HAP-1 (cell line): ENCODE data around the gene C6orf120.

ENCODE experiments used
- DNase-seq, 2 experiments: peaks; one replicate each; pipeline ENCODE4 v3.0.0-alpha.2; 2016 to 2020; ENCODE audit warnings: low spot score in 2 of 2
- H3K27me3 ChIP-seq: fragments of 250-450 bp; sonication (Bioruptor Pico); 2 replicates; pipeline ENCODE4 v1.5.1; 2020; ENCODE audit warnings: low read depth, mild to moderate bottlenecking, moderate library complexity
- H3K36me3 ChIP-seq: fragments of 250-450 bp; sonication (Bioruptor Pico); replicated peaks from 2 replicates; pipeline ENCODE4 v1.5.1; 2020; ENCODE audit warnings: mild to moderate bottlenecking
- H3K4me1 ChIP-seq: fragments of 250-450 bp; sonication (Bioruptor Pico); 2 replicates; pipeline ENCODE4 v1.5.1; 2020; ENCODE audit warnings: mild to moderate bottlenecking
- H3K4me3 ChIP-seq: fragments of 250-450 bp; sonication (Bioruptor Pico); 2 replicates; pipeline ENCODE4 v1.5.1; 2020; ENCODE audit warnings: mild to moderate bottlenecking, moderate library complexity
- H3K9me3 ChIP-seq: fragments of 250-450 bp; sonication (Bioruptor Pico); 2 replicates; pipeline ENCODE4 v1.5.1; 2020; ENCODE audit warnings: mild to moderate bottlenecking, moderate library complexity
- in situ Hi-C: fragments of 300-500 bp; cut with MboI; formaldehyde crosslinking; loops from 3 replicates; pipeline ENCODE4 v1.14.3; 2020; ENCODE audit warnings: low sequenced_read_pairs, inconsistent platforms, mixed read lengths

C6orf120 gene

DNA sequence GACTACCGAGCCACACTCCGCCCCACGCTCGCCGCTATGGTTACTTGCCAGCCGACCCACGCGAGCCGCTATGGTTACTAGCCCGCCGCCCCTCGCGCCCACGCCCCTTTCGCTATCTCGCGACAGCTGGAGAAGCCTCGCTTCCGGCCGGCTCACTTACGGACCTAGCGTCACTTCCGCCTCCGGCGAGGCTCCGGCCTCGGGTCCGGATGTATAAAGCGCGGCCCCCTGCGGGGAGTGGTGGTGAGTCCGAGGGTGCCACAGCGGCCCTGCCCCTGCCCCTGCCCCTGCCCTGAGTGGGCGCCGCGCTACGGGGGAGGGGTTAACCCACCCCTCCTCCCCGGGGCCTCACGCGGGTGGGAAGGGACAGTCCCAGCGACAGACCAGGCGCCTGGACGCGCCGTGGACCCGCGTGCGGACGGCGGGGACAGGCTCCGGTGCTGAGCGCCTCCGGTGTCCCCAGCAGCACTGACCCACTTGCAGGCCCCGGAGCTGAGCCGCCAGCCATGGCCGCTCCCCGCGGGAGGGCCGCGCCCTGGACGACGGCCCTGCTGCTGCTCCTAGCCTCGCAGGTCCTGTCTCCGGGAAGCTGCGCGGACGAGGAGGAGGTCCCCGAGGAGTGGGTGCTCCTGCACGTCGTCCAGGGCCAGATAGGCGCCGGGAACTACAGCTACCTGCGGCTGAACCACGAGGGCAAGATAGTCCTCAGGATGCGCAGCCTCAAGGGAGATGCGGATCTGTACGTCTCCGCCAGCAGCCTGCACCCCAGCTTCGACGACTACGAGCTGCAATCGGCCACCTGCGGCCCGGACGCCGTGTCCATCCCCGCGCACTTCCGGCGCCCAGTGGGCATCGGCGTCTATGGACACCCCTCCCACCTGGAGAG, at the start of gene C6orf120, which contains the start of gene WDR27:
Gene C6orf120, plus strand, starts transcription at position 173 of the 886 bp plus-strand sequence. Its CDS starts 334 bp downstream, at position 507.
Gene WDR27, minus strand, starts transcription at position 76 of the 886 bp plus-strand sequence. CDS start 13,024 bp downstream, outside the sequence.
- Histone ChIP-seq H3K4me3 (peak within 1 kb of the TSS; percentile 97), H3K27me3 (no peaks in the 10 kb centered on the region), H3K9me3 (no peaks in the 10 kb centered on the region), H3K36me3 (peaks cover 19% of the 10 kb centered on the region), H3K4me1 (peaks cover 31% of the 10 kb centered on the region)
- in situ Hi-C loops, result no loop called here
- DNase-seq, result peak; percentile 87 to 98

- no peaks in the 10 kb centered on the region for H3K9me3 ChIP-seq
- DNase-seq, result no peak
- H3K27me3 ChIP-seq, result no peaks in the 10 kb centered on the region
- in situ Hi-C loops, result no loop called here
- H3K36me3 ChIP-seq, result peaks cover 16% of the 10 kb centered on the region; the same call in 1 of the 2 replicates
- H3K4me1 ChIP-seq, result no peaks in the 10 kb centered on the region
- no peak overlapping the region for H3K4me3 ChIP-seq
Measured at GRCh38 chr6:169652896-169653295, 49.0 kb upstream of the C6orf120 start.

DNA sequence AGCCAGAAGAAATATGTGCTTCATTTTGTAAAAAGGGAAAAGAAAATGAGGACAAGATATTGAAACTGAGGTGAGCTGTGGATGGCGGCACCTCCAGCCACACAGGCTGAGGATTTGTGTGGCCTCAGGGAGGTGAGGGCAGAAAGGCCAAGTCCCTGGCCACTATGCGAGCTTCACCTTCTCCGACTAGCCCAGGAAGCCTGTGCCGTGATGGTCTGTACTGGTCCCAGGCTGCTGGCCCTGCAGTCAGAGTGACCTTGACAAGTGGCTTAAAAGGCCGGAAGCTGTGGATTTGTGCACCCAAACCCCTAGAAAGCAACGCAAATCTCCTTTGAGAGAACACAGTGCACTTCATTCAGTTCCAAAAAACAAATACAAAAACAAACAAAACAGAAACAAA, 48.2 kb upstream of the C6orf120 start:
- in situ Hi-C loops, result no loop called here
- no peaks in the 10 kb centered on the region for H3K9me3 ChIP-seq
- peaks cover 16% of the 10 kb centered on the region; the same call in 1 of the 2 replicates for H3K36me3 ChIP-seq
- DNase-seq, result no peak
- no peak overlapping the region for H3K4me3 ChIP-seq
- H3K4me1 ChIP-seq, result no peaks in the 10 kb centered on the region
- H3K27me3 ChIP-seq, result no peaks in the 10 kb centered on the region

- Histone ChIP-seq H3K4me1 (no peaks in the 10 kb centered on the region), H3K4me3 (no peak overlapping the region), H3K36me3 (peaks cover 16% of the 10 kb centered on the region), H3K9me3 (no peaks in the 10 kb centered on the region), H3K27me3 (no peaks in the 10 kb centered on the region)
- in situ Hi-C loops, result no loop called here
- no peak for DNase-seq
Measured at GRCh38 chr6:169654598-169655391, 47.1 kb upstream of the C6orf120 start.

GRCh38 chr6:169656546-169657283, 45.2 kb upstream of the C6orf120 start:
- H3K36me3 ChIP-seq, result peaks cover 16% of the 10 kb centered on the region
- in situ Hi-C loops, result no loop called here

GRCh38 chr6:169657284-169657610, 44.7 kb upstream of the C6orf120 start:
- H3K4me1 ChIP-seq, result no peaks in the 10 kb centered on the region
- in situ Hi-C loops, result no loop called here
- H3K4me3 ChIP-seq, result no peak overlapping the region
- no peak for DNase-seq
- peaks cover 14% of the 10 kb centered on the region for H3K36me3 ChIP-seq
- H3K9me3 ChIP-seq, result no peaks in the 10 kb centered on the region
- no peaks in the 10 kb centered on the region for H3K27me3 ChIP-seq

More at GRCh38 chr6:169656546-169657283, 45.2 kb upstream of the C6orf120 start:
- Histone ChIP-seq H3K27me3 (no peaks in the 10 kb centered on the region), H3K4me3 (no peak overlapping the region), H3K9me3 (no peaks in the 10 kb centered on the region), H3K4me1 (no peaks in the 10 kb centered on the region)
- no peak for DNase-seq

GRCh38 chr6:169659820-169660610, 41.9 kb upstream of the C6orf120 start:
- in situ Hi-C loops, result no loop called here
- Histone ChIP-seq H3K4me1 (no peaks in the 10 kb centered on the region), H3K4me3 (no peak overlapping the region), H3K27me3 (no peaks in the 10 kb centered on the region), H3K36me3 (peaks cover 11% of the 10 kb centered on the region), H3K9me3 (no peaks in the 10 kb centered on the region)
- no peak for DNase-seq

- no peaks in the 10 kb centered on the region for H3K4me1 ChIP-seq
- no peak for DNase-seq
- no peak overlapping the region for H3K4me3 ChIP-seq
- H3K9me3 ChIP-seq, result no peaks in the 10 kb centered on the region
- no peaks in the 10 kb centered on the region for H3K27me3 ChIP-seq
- peaks cover 10% of the 10 kb centered on the region for H3K36me3 ChIP-seq
- in situ Hi-C loops, result no loop called here
Measured at GRCh38 chr6:169660751-169661390, 41.1 kb upstream of the C6orf120 start.

GRCh38 chr6:169661391-169661756, 40.6 kb upstream of the C6orf120 start:
- Histone ChIP-seq H3K27me3 (no peaks in the 10 kb centered on the region), H3K36me3 (peaks cover 11% of the 10 kb centered on the region), H3K4me3 (no peak overlapping the region), H3K9me3 (no peaks in the 10 kb centered on the region), H3K4me1 (no peaks in the 10 kb centered on the region)
- DNase-seq, result no peak
- in situ Hi-C loops, result no loop called here

- H3K36me3 ChIP-seq, result peaks cover 20% of the 10 kb centered on the region
- in situ Hi-C loops, result no loop called here
- H3K4me1 ChIP-seq, result no peaks in the 10 kb centered on the region
- no peaks in the 10 kb centered on the region for H3K9me3 ChIP-seq
- DNase-seq, result no peak
- H3K27me3 ChIP-seq, result no peaks in the 10 kb centered on the region
- H3K4me3 ChIP-seq, result no peak overlapping the region
Measured at GRCh38 chr6:169663468-169663867, 38.5 kb upstream of the C6orf120 start.

DNA sequence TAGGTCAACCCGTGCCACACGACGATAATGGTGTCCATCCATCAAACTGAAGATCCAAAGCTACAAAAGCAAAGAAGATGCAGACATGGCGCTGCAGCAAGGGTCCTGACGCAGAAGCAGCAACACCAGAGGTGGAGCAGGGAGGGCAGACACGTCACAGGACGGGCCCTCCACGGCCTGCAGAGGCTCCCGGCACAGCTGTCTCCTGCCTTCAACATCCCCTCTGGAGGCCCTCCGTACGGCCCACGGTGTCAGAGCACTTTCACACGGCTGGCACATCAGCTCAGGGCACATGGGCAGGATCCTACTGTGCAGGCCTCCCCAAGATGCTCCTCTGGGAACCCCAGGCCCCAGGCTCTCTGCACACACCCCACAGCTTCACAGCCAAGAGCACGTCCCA, 37.7 kb upstream of the C6orf120 start:
- no peaks in the 10 kb centered on the region for H3K27me3 ChIP-seq
- no peaks in the 10 kb centered on the region for H3K4me1 ChIP-seq
- no peak for DNase-seq
- no peak overlapping the region for H3K4me3 ChIP-seq
- no peaks in the 10 kb centered on the region for H3K9me3 ChIP-seq
- in situ Hi-C loops, result no loop called here
- H3K36me3 ChIP-seq, result peaks cover 23% of the 10 kb centered on the region

DNA sequence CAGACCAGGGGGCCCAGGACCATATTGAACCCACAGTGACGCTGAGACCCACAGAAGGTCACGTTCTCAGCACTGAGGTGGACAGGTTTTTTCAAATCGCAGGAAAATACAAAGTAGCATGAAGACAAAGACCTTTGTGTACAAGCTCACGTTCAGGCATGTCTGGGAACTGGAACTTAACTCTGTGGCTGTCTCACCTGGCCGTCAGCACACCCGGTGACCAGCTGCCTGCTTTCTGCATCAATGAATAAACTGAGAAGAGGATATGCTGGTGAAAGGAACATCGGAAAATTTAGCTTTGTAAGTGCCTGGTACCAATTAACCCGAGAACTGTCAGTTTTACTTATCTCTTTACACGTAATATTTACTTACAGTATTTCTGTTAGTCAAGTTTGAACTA, 36.6 kb upstream of the C6orf120 start:
- H3K4me1 ChIP-seq, result no peaks in the 10 kb centered on the region
- in situ Hi-C loops, result no loop called here
- H3K9me3 ChIP-seq, result no peaks in the 10 kb centered on the region
- no peak for DNase-seq
- peaks cover 23% of the 10 kb centered on the region for H3K36me3 ChIP-seq
- no peak overlapping the region for H3K4me3 ChIP-seq
- H3K27me3 ChIP-seq, result no peaks in the 10 kb centered on the region
